HepG2 (cell line): ENCODE data around the gene FLT3LG. TPM values are rescaled to one million over a fixed set of nuclear protein-coding genes. Genes with fewer than 3 reads are reported as not detected.
A peak's percentile ranks its signal among the peaks of the same experiment; 100 is the strongest.

Experiments used
- ARNT ChIP-seq: fragments of 450-650 bp; IDR thresholded peaks from 2 replicates; pipeline ENCODE4 v1.6.1; 2017
- CAMTA2 ChIP-seq: sonication (generic); formaldehyde crosslinking; IDR thresholded peaks from 2 replicates; pipeline ENCODE4 v1.4.0; 2020; ENCODE audit warnings: mild to moderate bottlenecking, missing genetic modification reagents, borderline replicate concordance
- DDIT3 ChIP-seq: sonication (generic); formaldehyde crosslinking; IDR thresholded peaks from 2 replicates; pipeline ENCODE4 v1.4.0; 2020; ENCODE audit warnings: mild to moderate bottlenecking, missing genetic modification reagents
- KLF16 ChIP-seq, 2 experiments: sonication (generic) in 1 of 2; formaldehyde crosslinking in 1 of 2; IDR thresholded peaks; 2 replicates each; pipeline versions ENCODE4 v1.6.1 to v1.8.0; 2016 to 2023; ENCODE audit warnings: missing genetic modification reagents in 2 of 2, missing compliant biosample characterization in 1 of 2
- PATZ1 ChIP-seq: sonication (generic); formaldehyde crosslinking; IDR thresholded peaks from 2 replicates; pipeline ENCODE4 v1.4.0; 2020; ENCODE audit warnings: missing genetic modification reagents
- TEAD3 ChIP-seq: optimal IDR thresholded peaks from 2 replicates; pipeline ENCODE3; 2016; ENCODE audit warnings: borderline replicate concordance
- ZBTB10 ChIP-seq: sonication (generic); formaldehyde crosslinking; IDR thresholded peaks from 2 replicates; pipeline ENCODE4 v1.4.0; 2020; ENCODE audit warnings: missing genetic modification reagents, borderline replicate concordance
- ZBTB38 ChIP-seq: sonication (generic); formaldehyde crosslinking; IDR thresholded peaks from 2 replicates; pipeline ENCODE4 v1.5.1; 2020; ENCODE audit warnings: mild to moderate bottlenecking, missing genetic modification reagents
- ZFP90 ChIP-seq: sonication (generic); formaldehyde crosslinking; IDR thresholded peaks from 2 replicates; pipeline ENCODE4 v1.8.0; 2022; ENCODE audit warnings: missing genetic modification reagents, mild to moderate bottlenecking, inconsistent platforms, borderline replicate concordance
- ZNF33A ChIP-seq: sonication (generic); formaldehyde crosslinking; IDR thresholded peaks from 2 replicates; pipeline ENCODE4 v1.5.1; 2020; ENCODE audit warnings: missing genetic modification reagents, mild to moderate bottlenecking, moderate library complexity, borderline replicate concordance
- ZNF558 ChIP-seq: sonication (generic); formaldehyde crosslinking; IDR thresholded peaks from 2 replicates; pipeline ENCODE4 v1.9.0; 2022; ENCODE audit warnings: mild to moderate bottlenecking, missing genetic modification reagents, borderline replicate concordance
- ZNF768 ChIP-seq: sonication (generic); formaldehyde crosslinking; IDR thresholded peaks from 2 replicates; pipeline ENCODE4 v1.4.0; 2020; ENCODE audit warnings: missing genetic modification reagents
- ZNF839 ChIP-seq: sonication (generic); formaldehyde crosslinking; IDR thresholded peaks from 2 replicates; pipeline ENCODE4 v1.4.0; 2020; ENCODE audit warnings: missing genetic modification reagents, mild to moderate bottlenecking, borderline replicate concordance
- ZSCAN31 ChIP-seq: sonication (generic); formaldehyde crosslinking; IDR thresholded peaks from 2 replicates; pipeline ENCODE4 v1.5.0; 2020; ENCODE audit warnings: low read depth, mild to moderate bottlenecking, missing genetic modification reagents
- polyA plus RNA-seq, 8 experiments: library from polyadenylated mRNA; depleted of rRNA in 3 of 8; stranded (reverse) in 7 of 8; unstranded in 1 of 8; fragments of >200 nt; fragmentation: Illumina TruSeq in 4 of 8; extraction: Trizol in 4 of 8; gene quantifications; 2 replicates each; pipeline versions ENCODE4 v1.2.1 to v1.2.3, GENCODE V29; 2011 to 2016; ENCODE audit warnings: low read depth in 4 of 8, missing spikeins in 1 of 8, mixed read lengths in 1 of 8; ENCODE audit not compliant: insufficient read depth in 1 of 8
- total RNA-seq, 5 experiments: library from RNA; depleted of rRNA; stranded (reverse); fragments of >200 nt; fragmentation: Illumina TruSeq; extraction: Trizol; gene quantifications; 2 replicates each; pipeline ENCODE4 v1.2.3, GENCODE V29; 2016; ENCODE audit warnings: low read depth in 1 of 5
- TF ChIP-seq, protein P1 (sequence below): IDR thresholded peaks from 2 replicates; pipeline ENCODE4 v1.6.1; 2016; ENCODE audit warnings: low read depth, missing genetic modification reagents, missing compliant biosample characterization
- TF ChIP-seq, protein P2 (sequence below): sonication (generic); IDR thresholded peaks from 2 replicates; pipeline ENCODE4 v1.6.1; 2016; ENCODE audit warnings: low read depth, borderline replicate concordance

Gene FLT3LG
- total and polyA plus RNA-seq, 2 of the 13 experiments (the other 11 are each of a cell fraction or from before 2014, with no cell fraction given): 1.5 to 2.6 TPM

GRCh38 chr19:49451430-49452181, 22.4 kb upstream of the FLT3LG start, which contains the start of gene PIH1D1 (continued):
- TF ChIP-seq, protein P1, sequence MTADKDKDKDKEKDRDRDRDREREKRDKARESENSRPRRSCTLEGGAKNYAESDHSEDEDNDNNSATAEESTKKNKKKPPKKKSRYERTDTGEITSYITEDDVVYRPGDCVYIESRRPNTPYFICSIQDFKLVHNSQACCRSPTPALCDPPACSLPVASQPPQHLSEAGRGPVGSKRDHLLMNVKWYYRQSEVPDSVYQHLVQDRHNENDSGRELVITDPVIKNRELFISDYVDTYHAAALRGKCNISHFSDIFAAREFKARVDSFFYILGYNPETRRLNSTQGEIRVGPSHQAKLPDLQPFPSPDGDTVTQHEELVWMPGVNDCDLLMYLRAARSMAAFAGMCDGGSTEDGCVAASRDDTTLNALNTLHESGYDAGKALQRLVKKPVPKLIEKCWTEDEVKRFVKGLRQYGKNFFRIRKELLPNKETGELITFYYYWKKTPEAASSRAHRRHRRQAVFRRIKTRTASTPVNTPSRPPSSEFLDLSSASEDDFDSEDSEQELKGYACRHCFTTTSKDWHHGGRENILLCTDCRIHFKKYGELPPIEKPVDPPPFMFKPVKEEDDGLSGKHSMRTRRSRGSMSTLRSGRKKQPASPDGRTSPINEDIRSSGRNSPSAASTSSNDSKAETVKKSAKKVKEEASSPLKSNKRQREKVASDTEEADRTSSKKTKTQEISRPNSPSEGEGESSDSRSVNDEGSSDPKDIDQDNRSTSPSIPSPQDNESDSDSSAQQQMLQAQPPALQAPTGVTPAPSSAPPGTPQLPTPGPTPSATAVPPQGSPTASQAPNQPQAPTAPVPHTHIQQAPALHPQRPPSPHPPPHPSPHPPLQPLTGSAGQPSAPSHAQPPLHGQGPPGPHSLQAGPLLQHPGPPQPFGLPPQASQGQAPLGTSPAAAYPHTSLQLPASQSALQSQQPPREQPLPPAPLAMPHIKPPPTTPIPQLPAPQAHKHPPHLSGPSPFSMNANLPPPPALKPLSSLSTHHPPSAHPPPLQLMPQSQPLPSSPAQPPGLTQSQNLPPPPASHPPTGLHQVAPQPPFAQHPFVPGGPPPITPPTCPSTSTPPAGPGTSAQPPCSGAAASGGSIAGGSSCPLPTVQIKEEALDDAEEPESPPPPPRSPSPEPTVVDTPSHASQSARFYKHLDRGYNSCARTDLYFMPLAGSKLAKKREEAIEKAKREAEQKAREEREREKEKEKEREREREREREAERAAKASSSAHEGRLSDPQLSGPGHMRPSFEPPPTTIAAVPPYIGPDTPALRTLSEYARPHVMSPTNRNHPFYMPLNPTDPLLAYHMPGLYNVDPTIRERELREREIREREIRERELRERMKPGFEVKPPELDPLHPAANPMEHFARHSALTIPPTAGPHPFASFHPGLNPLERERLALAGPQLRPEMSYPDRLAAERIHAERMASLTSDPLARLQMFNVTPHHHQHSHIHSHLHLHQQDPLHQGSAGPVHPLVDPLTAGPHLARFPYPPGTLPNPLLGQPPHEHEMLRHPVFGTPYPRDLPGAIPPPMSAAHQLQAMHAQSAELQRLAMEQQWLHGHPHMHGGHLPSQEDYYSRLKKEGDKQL: peak; percentile 27; the same call in 1 of the 2 replicates
- TF ChIP-seq DDIT3 (CRISPR knock-in tag) (no peak), ZFP90 (CRISPR knock-in tag) (no peak), ARNT (no peak), ZNF768 (CRISPR knock-in tag) (peak; percentile 25; the same call in 1 of the 2 replicates), TEAD3 (CRISPR knock-in tag) (peak; percentile 77), PATZ1 (CRISPR knock-in tag) (0 out of 2 replicates have a peak, but pooled peaks have one; percentile 3), ZNF558 (CRISPR knock-in tag) (no peak), ZBTB10 (no peak), ZSCAN31 (CRISPR knock-in tag) (peak; percentile 20; the same call in 1 of the 2 replicates), ZNF33A (peak; percentile 66; the same call in 1 of the 2 replicates), ZBTB38 (0 out of 2 replicates have a peak, but pooled peaks have one; percentile 31), CAMTA2 (CRISPR knock-in tag) (no peak), ZNF839 (CRISPR knock-in tag) (0 out of 2 replicates have a peak, but pooled peaks have one; percentile 41), KLF16 (CRISPR knock-in tag; IDR thresholded peaks at IDR 0.05) (peak in 1 of 2 experiments; percentile 59; a peak in 1 of 4 replicates)
- TF ChIP-seq, protein P2, sequence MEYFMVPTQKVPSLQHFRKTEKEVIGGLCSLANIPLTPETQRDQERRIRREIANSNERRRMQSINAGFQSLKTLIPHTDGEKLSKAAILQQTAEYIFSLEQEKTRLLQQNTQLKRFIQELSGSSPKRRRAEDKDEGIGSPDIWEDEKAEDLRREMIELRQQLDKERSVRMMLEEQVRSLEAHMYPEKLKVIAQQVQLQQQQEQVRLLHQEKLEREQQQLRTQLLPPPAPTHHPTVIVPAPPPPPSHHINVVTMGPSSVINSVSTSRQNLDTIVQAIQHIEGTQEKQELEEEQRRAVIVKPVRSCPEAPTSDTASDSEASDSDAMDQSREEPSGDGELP: no peak
